Stimulated activated CD8-positive, alpha-beta memory T cell treated with anti-CD3 and anti-CD28 coated beads, Interleukin-7, amount 100 ng/mL, for 4 hours (primary cell): ENCODE measurements around the gene GLIS1.

ENCODE experiments used
- DNase-seq, 2 donors: peaks; one replicate each; pipeline ENCODE4 v3.0.0-alpha.2; 2020; ENCODE audit warnings: low read depth in 2 of 2

GLIS1 gene

DNA sequence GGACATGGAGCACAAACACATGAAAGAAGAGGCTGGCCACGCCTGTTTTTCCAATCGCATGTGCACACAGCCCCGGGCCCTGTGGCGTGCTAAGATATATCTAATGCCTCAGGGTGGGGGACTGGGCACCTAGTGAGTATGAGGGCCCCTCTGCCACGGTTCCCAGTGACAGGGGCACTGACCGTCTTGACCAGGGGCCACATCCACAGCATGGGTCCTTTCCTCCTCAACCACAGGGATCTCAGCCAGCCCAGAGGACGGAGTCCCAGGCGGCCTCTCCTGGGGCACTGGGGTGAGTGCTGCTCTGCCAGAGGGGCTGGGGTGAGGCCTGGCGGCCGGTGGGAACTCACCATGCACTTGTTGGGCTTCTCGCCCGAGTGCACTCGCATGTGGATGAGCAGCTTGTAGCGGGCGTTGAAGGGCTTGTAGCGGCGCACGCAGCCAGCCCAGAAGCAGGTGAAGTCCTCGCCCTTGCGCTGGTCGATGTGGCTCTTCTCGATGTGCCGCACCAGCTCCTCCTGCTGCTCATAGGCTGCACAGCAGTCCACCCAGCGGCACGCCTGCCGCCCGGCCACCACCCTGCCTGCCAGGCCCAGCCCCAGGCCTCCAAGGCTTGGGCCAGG is 145.1 kb downstream of the GLIS1 start:
- no peak for DNase-seq

DNA sequence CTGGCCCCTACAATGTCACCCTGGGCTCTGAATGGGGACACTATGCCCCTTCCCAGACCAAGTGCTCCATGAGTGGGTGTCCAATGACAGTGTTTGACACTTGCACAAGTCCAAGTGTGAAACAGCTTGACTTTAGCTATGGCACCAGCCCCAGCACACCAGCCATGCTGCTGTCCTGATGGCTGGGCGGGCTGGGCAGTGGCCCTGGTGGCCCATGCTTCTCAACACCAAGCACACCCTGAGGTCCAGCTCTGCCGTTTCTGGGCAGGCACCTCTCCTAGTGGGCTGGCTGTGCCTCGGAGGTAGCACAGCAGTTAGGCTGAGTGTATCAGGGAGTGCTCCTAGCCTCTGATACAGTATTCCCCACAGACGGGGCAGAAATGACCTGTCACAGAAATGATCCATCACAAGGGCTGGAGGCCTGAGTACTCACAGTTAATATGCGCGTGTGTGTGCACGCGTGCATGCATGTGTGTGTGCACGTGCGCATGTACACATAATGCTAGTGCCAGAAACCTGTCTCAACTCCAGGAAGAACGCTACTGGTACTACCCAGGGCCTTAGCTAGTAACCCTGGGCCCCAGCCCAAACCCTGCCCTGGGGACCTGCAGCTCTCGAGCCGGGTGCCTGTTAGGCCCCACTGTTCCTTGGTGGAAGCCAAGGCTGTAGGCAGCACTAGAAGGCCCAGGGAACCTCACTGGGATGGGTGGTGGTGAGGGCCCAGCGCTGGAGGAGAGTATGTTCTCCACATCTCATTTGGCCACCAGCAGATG is 145.8 kb downstream of the GLIS1 start:
- no peak for DNase-seq

DNA sequence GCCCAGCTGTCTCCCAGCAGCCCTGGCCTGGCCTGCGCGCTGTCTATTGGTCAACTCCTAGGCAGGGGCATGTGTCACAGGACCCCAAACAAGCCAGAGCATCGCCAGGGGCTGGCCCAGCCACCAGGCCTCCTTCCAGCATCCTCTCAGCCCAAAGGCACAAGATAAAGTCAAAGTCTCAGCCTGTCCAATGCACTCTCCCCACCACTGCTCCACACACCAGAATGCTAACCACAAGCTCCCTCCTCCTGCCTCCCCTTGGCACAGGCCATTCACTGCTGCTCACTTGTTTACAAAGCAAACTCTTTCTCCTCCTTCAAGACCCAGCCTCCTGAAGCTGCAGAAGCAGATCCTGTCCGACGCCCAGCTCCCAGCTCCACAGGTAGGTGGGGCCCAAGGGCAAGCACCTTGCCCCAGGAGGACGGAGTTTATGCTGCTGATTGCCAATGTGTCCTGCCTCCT is 146.4 kb downstream of the GLIS1 start:
- no peak for DNase-seq

DNA sequence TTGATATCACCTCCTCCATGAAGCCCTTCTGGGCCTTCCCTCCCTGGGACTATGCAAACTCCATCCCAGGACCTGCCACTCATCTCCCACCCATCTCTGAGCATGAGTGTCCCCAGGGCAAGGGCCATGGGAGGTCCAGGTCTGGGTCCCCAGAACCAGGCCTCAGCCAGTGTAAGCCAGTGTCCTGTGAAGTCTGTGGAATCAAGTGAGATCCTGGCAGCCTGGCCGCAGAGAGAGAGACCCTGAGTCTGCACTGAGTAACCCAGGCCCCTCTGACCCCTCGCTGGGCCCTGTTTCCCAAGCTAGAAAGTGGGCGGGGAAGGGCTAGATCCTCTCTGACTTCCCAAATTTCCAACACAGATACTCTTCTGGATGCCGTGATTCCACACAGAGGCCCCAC is 147.0 kb downstream of the GLIS1 start:
- no peak for DNase-seq

DNA sequence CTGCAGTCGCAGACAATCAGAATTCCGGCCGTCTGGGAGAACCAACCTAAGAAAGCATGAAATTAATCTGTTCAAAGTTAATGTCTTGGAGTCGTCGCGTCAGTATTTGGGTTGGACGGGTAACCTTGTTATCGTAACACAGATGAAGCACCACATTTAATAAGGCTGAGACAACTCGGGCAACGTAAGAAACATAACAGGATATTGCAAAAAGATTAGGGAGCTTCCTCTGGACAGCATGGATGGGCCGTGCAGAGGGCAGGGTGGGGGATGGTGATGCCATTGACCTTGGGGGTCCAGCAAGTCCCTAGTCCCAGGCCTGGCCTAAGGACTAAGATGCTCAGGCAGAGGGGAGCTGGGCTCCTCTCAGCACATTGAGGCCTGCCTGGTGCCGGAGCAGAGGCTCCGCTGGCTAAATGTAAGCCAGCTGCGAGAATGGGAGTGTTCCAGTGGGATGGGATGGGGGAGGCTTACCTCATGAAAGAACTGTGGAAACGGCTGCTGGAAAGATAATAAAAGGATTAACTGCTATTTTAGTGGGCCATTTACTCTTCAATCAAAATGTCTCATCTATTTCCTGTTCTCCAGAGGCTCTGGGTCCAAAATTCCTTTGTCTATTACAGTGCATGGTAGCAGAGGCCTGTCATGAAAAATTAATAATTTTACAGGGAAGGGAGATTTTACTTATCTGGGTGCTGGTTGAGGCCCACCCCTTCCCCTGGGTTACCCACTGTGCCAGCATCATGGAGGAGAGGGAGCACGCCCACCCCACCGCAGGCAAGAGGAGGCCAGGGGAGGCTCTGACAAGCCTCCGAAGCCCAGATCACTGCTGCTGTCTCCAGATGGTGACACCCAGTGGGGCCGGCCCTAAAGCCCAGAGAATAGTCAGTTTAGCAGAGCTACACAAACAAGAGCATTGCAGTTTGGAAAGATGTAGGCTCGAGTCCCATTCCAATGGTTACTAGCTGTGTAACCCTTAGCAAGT is 148.1 kb downstream of the GLIS1 start:
- DNase-seq: no peak

DNA sequence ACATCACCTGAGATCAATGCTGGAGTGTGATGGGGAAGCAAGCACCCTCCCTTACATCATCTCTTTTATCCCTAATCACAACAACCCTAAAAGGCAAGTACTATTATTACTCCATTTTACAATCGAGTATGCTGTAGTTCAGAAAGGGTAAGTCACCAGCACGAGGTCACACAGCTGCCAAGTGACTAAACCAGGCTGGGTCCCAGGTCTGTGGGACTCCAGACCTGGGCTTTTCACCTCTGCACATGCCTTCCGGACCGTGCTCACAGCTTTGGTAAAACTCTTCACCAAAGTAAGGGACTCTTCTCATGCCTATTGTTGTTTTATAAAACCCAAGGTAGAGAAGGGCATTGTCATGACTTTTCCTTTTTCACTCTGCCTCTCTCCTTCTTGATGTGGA is 148.9 kb downstream of the GLIS1 start:
- DNase-seq: no peak

DNA sequence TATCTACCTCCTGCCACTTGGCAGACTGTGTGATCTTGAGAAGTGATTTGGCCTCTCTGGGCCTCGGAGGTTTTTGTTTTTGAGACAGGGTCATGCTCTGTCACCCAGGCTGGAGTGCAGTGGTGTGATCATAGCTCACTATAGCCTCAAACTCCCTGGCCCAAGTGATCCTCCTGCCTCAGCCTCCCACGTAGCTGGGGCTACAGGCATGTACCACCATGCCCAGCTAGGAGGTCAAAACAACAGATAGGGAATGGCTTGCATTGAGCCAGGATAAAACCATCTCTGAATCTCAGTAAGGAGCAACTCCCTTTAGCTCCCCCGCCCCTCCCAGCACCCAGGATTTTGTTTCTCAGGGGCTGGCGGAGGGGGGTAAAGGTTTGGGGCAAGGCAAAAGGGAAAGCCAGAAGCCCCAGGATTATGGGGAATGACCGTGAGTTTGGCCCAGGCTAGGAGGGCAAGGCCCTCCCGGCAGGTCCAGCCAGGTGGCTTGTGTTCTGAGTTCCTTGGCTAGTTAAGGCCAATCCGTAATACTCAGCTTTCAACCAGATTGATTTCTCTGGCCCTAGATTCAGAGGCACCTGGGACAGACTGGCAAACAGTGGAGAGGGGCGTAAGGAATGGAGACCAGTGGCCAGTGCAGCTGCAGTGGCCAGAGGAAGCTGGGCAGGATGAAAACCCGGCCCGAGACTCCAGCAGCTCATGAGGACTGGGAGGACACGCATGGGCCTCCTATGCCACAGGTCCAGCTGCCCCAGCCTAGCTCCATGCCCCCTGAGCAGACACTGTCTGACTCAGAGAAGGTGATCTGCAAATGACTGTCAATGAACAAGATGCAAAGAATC is 149.7 kb downstream of the GLIS1 start:
- DNase-seq: no peak

DNA sequence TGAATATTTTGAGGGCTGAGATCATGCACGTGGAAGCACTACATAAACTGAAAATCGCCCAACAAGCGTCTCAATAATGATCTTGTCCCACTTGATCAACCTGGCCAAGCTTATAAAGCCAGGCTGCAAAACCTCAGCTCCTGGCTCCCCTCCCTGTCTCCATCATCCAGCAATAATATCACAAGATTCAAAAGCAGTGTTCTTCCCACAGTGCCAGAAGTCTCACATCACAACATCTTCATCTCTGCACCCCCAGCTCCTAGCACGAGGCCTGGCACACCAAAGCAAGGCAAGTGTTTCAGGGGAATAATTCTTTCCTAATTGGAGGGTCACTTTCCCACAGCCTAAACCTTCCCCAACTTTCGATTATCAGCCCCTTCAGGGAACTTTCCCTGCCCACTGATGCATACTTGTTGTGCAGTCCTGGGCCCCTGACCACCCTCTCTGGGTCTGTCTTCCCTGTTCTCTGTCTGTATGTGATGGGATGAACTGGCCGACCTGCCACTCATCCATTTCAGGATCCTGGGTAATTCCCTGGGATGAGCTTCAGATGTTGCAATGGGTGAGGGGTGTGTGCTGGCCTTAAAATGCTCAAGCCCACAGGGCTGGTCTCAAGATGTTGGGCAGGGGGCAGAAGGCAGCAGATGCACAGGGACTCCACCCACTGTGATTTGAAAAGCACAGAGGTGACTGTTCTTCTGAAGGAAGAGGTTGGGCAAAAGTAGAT is 150.7 kb downstream of the GLIS1 start:
- DNase-seq: no peak

DNA sequence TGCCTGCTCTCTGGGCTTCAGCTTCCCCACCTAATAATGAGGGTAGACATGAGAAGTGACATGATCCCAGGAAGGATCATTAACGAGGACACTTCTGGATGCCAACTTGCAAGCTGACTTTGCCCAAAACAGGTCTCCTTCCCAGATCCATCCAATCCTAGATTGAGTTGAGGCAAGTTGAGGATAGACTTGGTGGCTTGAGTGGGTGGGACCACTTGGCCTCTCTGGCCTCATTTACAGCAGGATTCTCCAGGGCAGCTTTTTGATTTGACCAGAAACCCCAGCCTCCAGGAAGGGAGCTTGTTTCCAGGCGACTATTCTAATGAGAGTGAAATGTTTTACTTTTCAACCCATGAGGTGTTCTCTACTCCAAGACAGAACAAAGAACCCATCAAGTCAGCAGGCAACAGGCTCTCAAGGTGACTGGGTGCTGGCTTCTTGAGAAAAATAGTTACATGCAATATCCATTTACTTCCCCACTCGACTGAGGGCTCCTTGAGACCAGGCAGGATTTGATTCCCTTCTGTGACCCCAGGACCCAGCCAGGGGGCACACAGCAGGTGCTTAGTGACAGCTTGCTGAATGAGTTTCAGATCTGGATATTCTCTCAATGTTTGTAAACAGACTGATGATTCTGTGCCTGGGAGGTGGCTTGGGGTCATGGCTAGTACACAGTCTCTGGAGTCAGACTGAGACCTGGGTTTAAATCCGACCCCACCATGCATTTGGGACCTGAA is 151.5 kb downstream of the GLIS1 start:
- DNase-seq: no peak

DNA sequence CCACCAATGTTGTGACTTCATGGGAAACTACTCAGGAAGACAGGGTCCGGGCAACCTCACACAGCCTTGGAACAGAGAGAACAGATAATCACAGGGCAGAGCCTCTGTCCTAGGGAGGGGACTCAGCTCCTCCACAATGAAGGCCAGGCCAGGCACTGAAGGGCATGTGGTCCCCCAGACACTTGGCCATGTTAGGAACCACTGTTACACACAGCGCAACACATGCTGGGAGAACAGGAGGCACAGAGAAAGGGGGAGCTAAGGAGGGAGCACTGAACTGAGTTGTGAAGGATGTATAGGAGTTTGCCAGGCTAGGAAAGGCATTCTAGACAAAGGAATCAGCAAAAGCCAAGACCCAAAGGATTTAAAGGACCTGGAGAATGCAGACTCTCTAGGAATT is 152.2 kb downstream of the GLIS1 start:
- no peak for DNase-seq

DNA sequence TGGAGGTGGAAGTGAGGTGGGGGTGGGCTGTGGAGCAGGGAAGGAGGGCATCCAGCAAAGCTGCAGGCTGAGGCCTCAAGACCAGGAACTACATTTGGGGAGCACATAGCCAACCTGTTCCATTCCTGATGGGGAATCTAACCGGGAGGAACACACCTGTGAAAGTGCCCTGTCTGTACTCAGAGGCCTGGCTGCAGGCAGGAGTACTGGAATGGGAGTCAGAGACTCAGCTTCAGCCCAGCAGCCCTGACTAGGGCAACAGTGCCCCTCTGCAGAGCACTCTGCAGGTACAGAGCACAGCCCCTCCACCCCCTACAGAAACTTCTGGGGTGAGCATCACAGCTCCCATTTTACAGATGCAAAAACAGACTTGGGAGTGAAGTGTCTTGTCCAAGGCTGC is 153.4 kb downstream of the GLIS1 start:
- no peak for DNase-seq

DNA sequence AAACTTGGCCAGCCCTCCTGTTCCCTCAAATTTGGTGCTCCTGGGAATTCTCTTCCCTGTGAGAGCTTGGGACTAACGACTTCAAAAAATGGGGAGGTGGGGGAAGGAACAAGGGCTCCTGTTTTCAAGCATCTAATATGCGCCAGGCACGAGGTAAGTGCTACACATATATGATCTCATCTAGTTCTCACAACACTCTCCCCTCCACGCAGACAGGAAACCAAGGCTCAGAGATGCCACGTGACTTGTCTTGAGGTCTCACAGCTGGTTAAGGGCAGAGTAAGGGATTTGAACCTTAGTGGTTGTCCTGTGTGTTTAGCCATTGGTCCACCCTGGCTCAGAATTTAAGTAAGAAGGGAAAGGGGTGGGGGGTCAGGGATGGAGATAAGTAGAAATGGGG is 153.8 kb downstream of the GLIS1 start:
- DNase-seq: peak; percentile 41 to 43

DNA sequence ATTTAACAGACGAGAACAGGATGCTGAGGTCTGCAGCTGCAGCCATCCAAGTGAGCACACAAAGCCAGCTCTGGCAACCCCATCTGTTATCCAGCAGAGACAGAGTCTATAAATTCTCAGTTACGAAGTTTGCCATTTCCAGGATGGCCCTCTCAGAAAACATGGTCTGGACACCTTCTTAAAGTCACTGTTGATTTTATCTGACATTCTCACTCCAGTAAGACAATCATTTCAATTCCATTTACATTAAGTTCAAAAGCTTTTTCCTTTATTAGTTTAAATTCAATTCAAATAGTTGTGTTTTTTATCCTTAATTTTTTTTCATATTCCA is 154.2 kb downstream of the GLIS1 start:
- no peak for DNase-seq

DNA sequence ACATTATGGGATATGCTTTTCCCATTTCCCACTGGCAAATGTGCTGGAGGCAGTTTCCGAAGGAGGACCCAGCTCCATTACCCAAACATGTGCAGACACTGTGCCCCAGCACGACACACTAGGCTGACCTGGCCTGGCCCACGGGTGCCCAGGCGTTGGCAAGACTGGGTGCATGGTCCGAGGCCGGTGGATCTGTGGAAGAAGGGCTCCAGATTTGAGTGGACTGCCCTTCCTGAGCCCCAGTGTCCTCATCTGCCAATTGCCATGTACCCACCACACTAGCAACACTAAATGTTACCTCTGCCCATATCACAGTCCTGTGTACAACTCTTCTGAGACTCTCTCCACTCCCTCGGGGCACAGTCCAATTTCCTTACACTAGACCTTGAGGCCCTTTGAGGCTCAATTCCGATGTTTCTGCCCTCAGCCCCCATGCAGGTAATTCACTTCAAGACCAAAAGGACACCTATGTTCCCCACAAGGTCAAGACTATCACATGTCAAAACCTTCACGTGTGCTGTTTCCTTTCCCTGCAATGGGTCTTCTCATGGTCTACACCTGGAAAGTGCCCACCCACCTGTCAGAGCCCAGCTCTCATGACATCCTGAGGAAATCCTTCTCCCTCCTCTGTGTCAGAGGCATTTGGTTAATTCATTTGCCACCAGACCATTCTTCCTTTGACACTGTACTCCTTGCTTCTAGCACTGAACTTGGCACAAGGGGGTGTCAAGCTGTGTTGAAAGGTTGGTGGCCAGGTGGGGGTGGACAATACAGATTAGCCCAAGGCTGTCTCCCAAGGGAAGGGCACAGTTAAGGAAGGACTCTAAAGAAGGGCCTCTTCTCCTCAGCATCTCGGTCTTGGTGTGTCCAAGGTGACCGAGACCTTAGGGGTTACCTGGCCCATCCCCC is 154.8 kb downstream of the GLIS1 start:
- DNase-seq: no peak

DNA sequence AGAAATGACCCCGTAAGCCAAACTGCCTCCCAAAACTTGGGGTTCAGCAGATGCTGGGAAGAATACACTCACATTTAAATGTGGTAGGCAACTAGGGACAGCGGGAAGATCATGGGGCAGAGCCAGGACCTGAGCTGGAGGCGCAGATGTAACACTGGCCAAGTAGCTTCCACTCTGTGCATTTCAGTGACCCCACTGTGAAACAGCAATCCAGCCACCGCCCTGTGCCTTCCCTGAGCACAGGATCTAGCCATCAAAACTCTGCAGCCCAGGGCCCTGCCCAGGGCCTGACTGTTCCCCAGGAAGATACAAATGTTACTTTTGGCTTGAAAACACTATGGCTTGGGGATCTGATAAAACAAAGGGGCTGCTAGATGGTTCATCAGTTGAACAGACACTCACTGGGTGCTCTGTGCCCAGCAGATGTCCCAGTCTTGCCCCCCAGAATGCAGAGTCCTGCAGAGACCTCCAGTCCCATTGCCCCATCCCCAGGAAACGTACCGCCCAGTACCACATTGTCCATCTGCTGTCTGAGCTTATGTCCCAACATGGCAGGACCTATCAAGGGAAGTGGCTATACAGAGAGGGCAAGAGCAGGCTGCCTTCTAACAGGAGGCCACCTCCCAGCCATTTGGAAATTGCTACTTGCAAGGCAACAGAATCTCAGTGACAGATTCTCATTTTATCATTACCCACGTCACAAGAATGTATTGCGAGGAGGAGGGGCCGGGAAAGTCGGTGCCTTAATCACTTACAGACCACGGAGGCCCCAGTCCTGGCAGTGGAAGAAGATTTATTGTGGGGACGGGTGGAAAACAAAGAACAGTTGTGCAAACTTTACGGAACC is 155.7 kb downstream of the GLIS1 start:
- no peak for DNase-seq

DNA sequence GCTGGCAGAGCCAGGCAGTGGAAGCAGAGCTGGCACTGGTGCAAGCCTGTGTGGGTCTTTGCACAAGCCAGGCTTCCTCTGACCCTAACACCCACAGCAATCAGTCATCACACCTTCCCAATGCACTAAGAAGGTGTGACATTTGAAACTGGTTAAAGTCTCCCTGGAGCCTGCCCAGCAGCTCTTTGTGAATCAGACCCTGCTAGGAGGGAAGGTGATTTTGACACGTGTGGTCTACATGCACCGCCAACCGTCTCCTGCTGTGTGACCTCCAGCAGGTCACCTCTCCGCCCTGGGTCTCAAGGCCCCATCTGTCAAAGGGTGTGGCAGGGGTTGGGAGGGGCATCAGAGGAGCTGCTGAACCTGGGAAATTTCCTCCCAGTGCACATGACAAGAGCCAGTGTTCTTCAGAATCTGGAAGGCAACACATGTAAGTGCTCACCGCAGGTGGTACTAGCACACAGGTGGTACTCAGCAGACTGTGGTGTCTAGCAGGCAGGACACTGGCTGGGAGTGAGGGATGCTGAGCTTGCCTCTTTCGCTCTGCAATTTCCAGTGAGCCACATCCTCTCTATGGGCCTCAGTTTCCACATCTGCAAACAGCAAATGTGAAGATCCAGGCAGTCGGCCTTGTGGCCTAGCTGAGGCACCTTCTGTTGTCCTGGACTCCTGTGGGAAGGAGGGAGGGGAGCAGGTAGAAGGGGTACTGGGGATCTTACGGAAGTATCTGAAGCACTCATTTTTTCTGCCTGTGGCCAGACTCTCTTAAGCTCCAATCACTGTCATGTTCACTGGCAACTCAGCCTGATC is 156.5 kb downstream of the GLIS1 start:
- peak in 1 of 2 donors; percentile 19 for DNase-seq

DNA sequence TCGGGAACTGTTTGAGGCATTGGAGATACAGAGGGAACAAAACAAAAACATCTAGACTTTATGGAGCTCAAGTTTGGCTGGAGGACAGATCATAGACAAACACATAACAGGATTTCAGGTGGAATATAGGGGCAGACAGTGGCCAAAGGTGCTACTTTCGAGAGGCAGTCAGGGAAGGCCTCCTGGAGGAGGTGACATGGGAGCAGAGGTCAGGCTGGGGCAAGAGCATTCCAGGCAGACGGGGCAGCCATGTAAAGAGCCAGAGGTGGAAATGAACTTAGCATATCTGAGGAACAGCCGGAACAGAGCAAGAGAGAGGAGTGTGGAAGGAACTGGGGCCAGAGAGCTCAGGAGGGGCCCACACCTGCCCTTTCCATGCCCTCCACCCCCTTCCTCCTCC is 157.5 kb downstream of the GLIS1 start:
- no peak for DNase-seq
